OCI-LY7 (cell line): ENCODE results near the gene ITGB2. TPM values are rescaled to one million over a fixed set of nuclear protein-coding genes. Genes with fewer than 3 reads are reported as not detected.

Experiments used
- BruUV-seq: library from RNA; stranded (reverse); fragments of 400-500 nt; replicated peaks from 2 replicates; lab custom pipeline; 2021; lab: Mats Ljungman, UMichigan
- CTCF ChIA-PET: fragments of 300-600 bp; sonication (Branson Sonifier 250); formaldehyde crosslinking; loops from one replicate; lab custom pipeline; 2022; ENCODE audit warnings: antibody characterized with exemption; ENCODE audit not compliant: unreplicated experiment; lab: Charles Lee
- POLR2A ChIA-PET: fragments of 300-600 bp; sonication (Branson Sonifier 250); formaldehyde crosslinking; loops from one replicate; lab custom pipeline; 2022; ENCODE audit warnings: antibody characterized with exemption; lab: Charles Lee
- DNase-seq: peaks from one replicate; pipeline ENCODE4 v3.0.0-alpha.2; 2015; ENCODE audit warnings: low spot score
- H2AFZ ChIP-seq: fragments of 200-600 bp; sonication (generic), shearing (Covaris generic); 2 replicates; pipeline ENCODE4 v1.6.1; 2014; ENCODE audit warnings: mild to moderate bottlenecking, antibody characterized with exemption, low read length, moderate library complexity
- H3K27ac ChIP-seq: fragments of 200-600 bp; sonication (generic); 2 replicates; pipeline ENCODE4 v1.5.1; 2014; ENCODE audit warnings: mixed run types, low read depth, mild to moderate bottlenecking, moderate library complexity, low read length, inconsistent platforms; ENCODE audit not compliant: poor library complexity, severe bottlenecking
- H3K36me3 ChIP-seq: fragments of 200-600 bp; sonication (generic); 2 replicates; pipeline ENCODE4 v1.6.1; 2014; ENCODE audit warnings: mild to moderate bottlenecking, antibody characterized with exemption, low read length, moderate library complexity, mixed read lengths; ENCODE audit not compliant: insufficient read depth
- H3K4me1 ChIP-seq: fragments of 200-600 bp; sonication (generic); 2 replicates; pipeline ENCODE4 v1.5.1; 2014; ENCODE audit warnings: mild to moderate bottlenecking, low read length; ENCODE audit not compliant: insufficient read depth, poor library complexity, severe bottlenecking
- H3K4me2 ChIP-seq: fragments of 200-600 bp; sonication (generic); 2 replicates; pipeline ENCODE4 v1.6.1; 2014; ENCODE audit warnings: mild to moderate bottlenecking, low read length
- H3K4me3 ChIP-seq: fragments of 200-600 bp; sonication (generic); 2 replicates; pipeline ENCODE4 v1.5.1; 2014; ENCODE audit warnings: mild to moderate bottlenecking, low read depth, low read length; ENCODE audit not compliant: poor library complexity, severe bottlenecking
- H3K79me2 ChIP-seq: fragments of 200-600 bp; sonication (generic); 2 replicates; pipeline ENCODE4 v1.6.1; 2016; ENCODE audit warnings: low read depth, mild to moderate bottlenecking, low read length, moderate library complexity, mixed read lengths; ENCODE audit not compliant: insufficient read depth
- H3K9me2 ChIP-seq: fragments of 200-600 bp; sonication (generic); 2 replicates; pipeline ENCODE4 v1.6.1; 2016; ENCODE audit warnings: mild to moderate bottlenecking, low read length, mixed read lengths; ENCODE audit not compliant: insufficient read depth
- H3K9me3 ChIP-seq: fragments of 200-600 bp; sonication (generic); 2 replicates; pipeline ENCODE4 v1.6.1; 2014; ENCODE audit warnings: mild to moderate bottlenecking, mixed run types, low read length, mixed read lengths
- H4K20me1 ChIP-seq: fragments of 200-600 bp; sonication (generic); 2 replicates; pipeline ENCODE4 v1.6.1; 2014; ENCODE audit warnings: mild to moderate bottlenecking, antibody characterized with exemption, low read length, moderate library complexity, mixed read lengths; ENCODE audit not compliant: insufficient read depth
- CTCF ChIP-seq: fragments of 200-600 bp; sonication (generic); conservative IDR thresholded peaks from 2 replicates; pipeline ENCODE4 v1.5.1; 2014; ENCODE audit warnings: mild to moderate bottlenecking, antibody characterized with exemption, low read length, moderate library complexity, mixed read lengths
- EZH2phosphoT487 ChIP-seq: fragments of 200-600 bp; sonication (generic); IDR thresholded peaks from 2 replicates; pipeline ENCODE4 v1.6.1; 2018; ENCODE audit warnings: low read depth, borderline replicate concordance, mild to moderate bottlenecking, mixed run types, antibody characterized with exemption, low read length, moderate library complexity, mixed read lengths
- intact Hi-C: fragments of 100-400 bp; cut with micrococcal nuclease; formaldehyde crosslinking; loops from one replicate; pipeline ENCODE4 v1.10.0; 2022; ENCODE audit not compliant: unreplicated experiment
- total RNA-seq, 2 experiments: library from RNA; depleted of rRNA in 1 of 2; stranded (reverse); fragments of >200 nt in 1 of 2; shearing (Covaris generic) in 1 of 2; gene quantifications; 2 replicates each; pipeline ENCODE4 v1.2.3, GENCODE V29; 2014 to 2022

The ITGB2 gene
- total RNA-seq, 2 experiments from 2014 or later: 11.6 to 78.9 TPM

DNA sequence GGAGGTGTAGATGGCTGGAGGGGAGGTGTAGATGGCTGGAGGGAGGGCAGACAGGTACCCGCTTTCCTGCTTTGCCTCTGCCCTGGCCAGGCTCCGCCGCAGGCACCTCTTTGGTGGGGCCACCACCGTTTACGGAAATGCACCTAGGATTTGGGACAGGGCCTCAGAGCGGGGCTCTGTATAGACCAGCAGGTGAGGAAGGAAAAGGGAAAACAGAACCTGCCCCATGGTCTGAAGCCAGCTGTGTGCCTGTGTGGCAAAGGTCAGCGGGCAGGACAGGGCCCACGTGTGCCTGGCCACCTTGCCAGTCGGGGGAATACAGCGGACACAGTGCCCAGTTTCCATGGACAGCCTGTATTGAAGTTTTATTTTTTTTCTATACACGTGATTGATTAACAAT lies 35.1 kb downstream of the ITGB2 start:
- TF ChIP-seq CTCF: no peak
- no peak for TF ChIP-seq EZH2phosphoT487
- no TSS peak for BruUV-seq
- Histone ChIP-seq H4K20me1 (no peaks in the 10 kb centered on the region), H3K4me2 (no peak overlapping the region), H3K4me1 (peaks cover 18% of the 10 kb centered on the region), H2AFZ (no peak overlapping the region), H3K9me2 (no peaks in the 10 kb centered on the region), H3K79me2 (no peaks in the 10 kb centered on the region), H3K27ac (no peak overlapping the region), H3K4me3 (no peak overlapping the region), H3K9me3 (no peaks in the 10 kb centered on the region), H3K36me3 (no peaks in the 10 kb centered on the region)
- ChIA-PET POLR2A (interaction anchor here (0.6 kb wide), 1 partner anchor 18 kb away, joined by 3 read pairs; no protein-coding TSS in a partner anchor), CTCF (no interaction called here)
- intact Hi-C loops: no loop called here
- DNase-seq: no peak

- ChIA-PET CTCF (no interaction called here), POLR2A (interaction anchor here (0.6 kb wide), 2 partner anchors 48 to 122 kb away, joined by 3 to 5 read pairs; no protein-coding TSS in a partner anchor)
- H3K4me1 ChIP-seq: peaks cover 25% of the 10 kb centered on the region
- no peak for TF ChIP-seq EZH2phosphoT487
- no peak for TF ChIP-seq CTCF
- H3K9me3 ChIP-seq: no peaks in the 10 kb centered on the region
- intact Hi-C loops: no loop called here
- H4K20me1 ChIP-seq: no peaks in the 10 kb centered on the region
- H3K4me2 ChIP-seq: no peak overlapping the region
- no peak overlapping the region for H3K27ac ChIP-seq
- no peaks in the 10 kb centered on the region for H3K9me2 ChIP-seq
- no peak for DNase-seq
- H3K79me2 ChIP-seq: no peaks in the 10 kb centered on the region
- no peak overlapping the region for H2AFZ ChIP-seq
- no TSS peak for BruUV-seq
- H3K36me3 ChIP-seq: no peaks in the 10 kb centered on the region
- H3K4me3 ChIP-seq: no peak overlapping the region
Measured at GRCh38 chr21:44884097-44884496, 36.6 kb downstream of the ITGB2 start.

DNA sequence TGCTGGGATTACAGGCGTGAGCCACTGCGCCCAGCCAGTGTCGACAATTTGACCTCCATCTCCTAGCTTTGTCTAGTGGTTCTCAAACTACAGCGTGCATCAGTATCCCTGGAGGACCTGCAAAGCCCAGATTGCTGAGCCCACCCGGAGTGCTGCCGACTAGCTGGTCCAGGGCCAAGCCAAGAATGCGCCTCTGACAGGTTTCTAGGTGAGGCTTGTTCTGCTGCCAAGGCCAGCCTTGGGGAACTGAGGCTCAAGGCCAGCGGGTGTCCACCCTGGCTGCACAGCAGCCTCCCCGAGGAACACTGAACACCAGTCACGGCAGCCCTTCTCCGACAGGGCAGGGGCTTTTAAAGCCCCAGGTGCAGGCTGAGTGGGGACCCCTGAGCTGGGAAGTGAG lies 37.4 kb downstream of the ITGB2 start:
- H3K36me3 ChIP-seq: no peaks in the 10 kb centered on the region
- intact Hi-C loops: no loop called here
- H3K9me2 ChIP-seq: no peaks in the 10 kb centered on the region
- no peak overlapping the region for H3K4me3 ChIP-seq
- no peak overlapping the region for H2AFZ ChIP-seq
- H3K27ac ChIP-seq: no peak overlapping the region
- H3K79me2 ChIP-seq: no peaks in the 10 kb centered on the region
- BruUV-seq: no TSS peak
- no peak overlapping the region for H3K4me2 ChIP-seq
- ChIA-PET POLR2A (interaction anchor here (0.6 kb wide), 1 partner anchor 49 kb away, joined by 5 read pairs; no protein-coding TSS in a partner anchor), CTCF (no interaction called here)
- no peaks in the 10 kb centered on the region for H3K9me3 ChIP-seq
- no peak for TF ChIP-seq EZH2phosphoT487
- no peak for TF ChIP-seq CTCF
- no peak for DNase-seq
- no peaks in the 10 kb centered on the region for H4K20me1 ChIP-seq
- peaks cover 25% of the 10 kb centered on the region for H3K4me1 ChIP-seq
